GM21576 (cell line): Measurements from ENCODE around the gene ASB3.
"Not testable (repeated sequence)": the region's sequence is repeated elsewhere in the genome, so short reads cannot be mapped to it uniquely, and the experiment has no call there.

Experiments used
- ATAC-seq: cut with Tn5 transposase; IDR thresholded peaks from one replicate; pipeline ENCODE4 v1.9.1; 2021; ENCODE audit warnings: mild to moderate bottlenecking, moderate library complexity; ENCODE audit not compliant: unreplicated experiment

The ASB3 gene

GRCh38 chr2:53744395-53745065, 42.2 kb downstream of the ASB3 start:
- ATAC-seq: no peak

GRCh38 chr2:53740170-53740569, 46.6 kb downstream of the ASB3 start:
- ATAC-seq: no peak

GRCh38 chr2:53739032-53739431, 47.7 kb downstream of the ASB3 start:
- ATAC-seq: no peak

- no peak for ATAC-seq
These were observed 49.7 kb downstream of the ASB3 start for GRCh38 chr2:53737091-53737490.

- no peak for ATAC-seq
These were observed 57.5 kb downstream of the ASB3 start for GRCh38 chr2:53729143-53729762.

- no peak for ATAC-seq
These were observed 58.8 kb downstream of the ASB3 start for GRCh38 chr2:53727921-53728320.

- ATAC-seq: no peak
These were observed 61.1 kb downstream of the ASB3 start for GRCh38 chr2:53725662-53726061.

GRCh38 chr2:53724536-53724935, 62.2 kb downstream of the ASB3 start:
- ATAC-seq: no peak

- ATAC-seq: not testable (repeated sequence)
These were observed 65.8 kb downstream of the ASB3 start for GRCh38 chr2:53720944-53721343.

- no peak for ATAC-seq
These were observed 71.2 kb downstream of the ASB3 start for GRCh38 chr2:53715568-53715967.

GRCh38 chr2:53711271-53711780, 75.4 kb downstream of the ASB3 start:
- ATAC-seq: no peak

- no peak for ATAC-seq
These were observed 77.8 kb downstream of the ASB3 start for GRCh38 chr2:53708988-53709387.

GRCh38 chr2:53701221-53701620, 85.5 kb downstream of the ASB3 start:
- ATAC-seq: no peak

GRCh38 chr2:53697686-53698085, 89.1 kb downstream of the ASB3 start:
- ATAC-seq: no peak

GRCh38 chr2:53697092-53697491, 89.7 kb downstream of the ASB3 start:
- ATAC-seq: no peak

GRCh38 chr2:53695575-53695974, 91.2 kb downstream of the ASB3 start:
- no peak for ATAC-seq

- ATAC-seq: no peak
These were observed 92.5 kb downstream of the ASB3 start for GRCh38 chr2:53694096-53694771.

- ATAC-seq: no peak
These were observed 95.9 kb downstream of the ASB3 start for GRCh38 chr2:53690876-53691275.

GRCh38 chr2:53672881-53673522, 113.8 kb downstream of the ASB3 start:
- no peak for ATAC-seq

- ATAC-seq: no peak
These were observed 116.4 kb downstream of the ASB3 start for GRCh38 chr2:53670331-53670730.

- no peak for ATAC-seq
These were observed 118.1 kb downstream of the ASB3 start for GRCh38 chr2:53668624-53669026.
